HEK293 (cell line): ENCODE results near the gene PRPH.
A peak's percentile ranks its signal among the peaks of the same experiment; 100 is the strongest.

Source experiments
- GLI4 ChIP-seq: fragments of 450-650 bp; formaldehyde crosslinking; IDR thresholded peaks from 2 replicates; pipeline ENCODE4 v1.5.1; 2016; ENCODE audit warnings: missing biosample characterization, missing genetic modification characterization
- GLIS1 ChIP-seq: fragments of 450-650 bp; formaldehyde crosslinking; IDR thresholded peaks from 2 replicates; pipeline ENCODE4 v1.5.1; 2016; ENCODE audit warnings: missing biosample characterization, missing genetic modification characterization
- OSR2 ChIP-seq: fragments of 450-650 bp; formaldehyde crosslinking; IDR thresholded peaks from 2 replicates; pipeline ENCODE4 v1.5.1; 2016; ENCODE audit warnings: missing biosample characterization, missing genetic modification characterization
- PBX3 ChIP-seq: sonication (generic); formaldehyde crosslinking; IDR thresholded peaks from 2 replicates; pipeline ENCODE4 v1.8.1; 2022; ENCODE audit warnings: mild to moderate bottlenecking, moderate library complexity, missing genetic modification reagents
- PRDM1 ChIP-seq: fragments of 450-650 bp; formaldehyde crosslinking; IDR thresholded peaks from 2 replicates; pipeline ENCODE4; 2016; ENCODE audit warnings: missing biosample characterization, missing genetic modification characterization
- SCRT2 ChIP-seq: fragments of 450-650 bp; formaldehyde crosslinking; IDR thresholded peaks from 2 replicates; pipeline ENCODE4 v1.5.1; 2016; ENCODE audit warnings: missing biosample characterization, missing genetic modification characterization
- WT1 ChIP-seq: fragments of 450-650 bp; formaldehyde crosslinking; IDR thresholded peaks from 2 replicates; pipeline ENCODE4 v1.5.1; 2016; ENCODE audit warnings: missing biosample characterization, missing genetic modification characterization
- ZBTB20 ChIP-seq: fragments of 450-650 bp; formaldehyde crosslinking; IDR thresholded peaks from 2 replicates; pipeline ENCODE4 v1.5.1; 2016; ENCODE audit warnings: missing biosample characterization, missing genetic modification characterization
- ZBTB26 ChIP-seq: fragments of 450-650 bp; formaldehyde crosslinking; optimal IDR thresholded peaks from 2 replicates; pipeline ENCODE3; 2016; ENCODE audit warnings: missing biosample characterization, mild to moderate bottlenecking, missing genetic modification characterization
- ZBTB49 ChIP-seq: fragments of 450-650 bp; formaldehyde crosslinking; IDR thresholded peaks from 2 replicates; pipeline ENCODE4 v1.5.1; 2016; ENCODE audit warnings: missing biosample characterization, missing genetic modification characterization, low read depth
- ZFP3 ChIP-seq: fragments of 450-650 bp; formaldehyde crosslinking; IDR thresholded peaks from 2 replicates; pipeline ENCODE4 v1.5.1; 2016; ENCODE audit warnings: low read depth, missing biosample characterization, missing genetic modification characterization
- ZNF132 ChIP-seq: fragments of 450-650 bp; formaldehyde crosslinking; IDR thresholded peaks from 2 replicates; pipeline ENCODE4 v1.5.1; 2017; ENCODE audit warnings: missing biosample characterization, missing genetic modification characterization, borderline replicate concordance
- ZNF133 ChIP-seq: fragments of 450-650 bp; formaldehyde crosslinking; IDR thresholded peaks from 2 replicates; pipeline ENCODE4 v1.5.1; 2016; ENCODE audit warnings: missing biosample characterization, missing genetic modification characterization
- ZNF148 ChIP-seq: fragments of 450-650 bp; formaldehyde crosslinking; IDR thresholded peaks from 2 replicates; pipeline ENCODE4 v1.5.0; 2017; ENCODE audit warnings: missing biosample characterization, missing genetic modification characterization, borderline replicate concordance
- ZNF18 ChIP-seq: fragments of 450-650 bp; formaldehyde crosslinking; IDR thresholded peaks from 2 replicates; pipeline ENCODE4 v1.5.1; 2016; ENCODE audit warnings: missing biosample characterization, missing genetic modification characterization
- ZNF184 ChIP-seq: fragments of 450-650 bp; IDR thresholded peaks from 2 replicates; pipeline ENCODE4 v1.5.1; 2018; ENCODE audit warnings: missing biosample characterization, mild to moderate bottlenecking, missing genetic modification characterization
- ZNF202 ChIP-seq: fragments of 450-650 bp; formaldehyde crosslinking; IDR thresholded peaks from 2 replicates; pipeline ENCODE4 v1.5.1; 2016; ENCODE audit warnings: missing biosample characterization, missing genetic modification characterization, borderline replicate concordance
- ZNF214 ChIP-seq: fragments of 450-650 bp; formaldehyde crosslinking; IDR thresholded peaks from 2 replicates; pipeline ENCODE4 v1.5.1; 2017; ENCODE audit warnings: missing biosample characterization, mild to moderate bottlenecking, missing genetic modification characterization, borderline replicate concordance
- ZNF37A ChIP-seq: fragments of 450-650 bp; IDR thresholded peaks from 2 replicates; pipeline ENCODE4 v1.5.1; 2018; ENCODE audit warnings: missing biosample characterization, missing genetic modification characterization
- ZNF423 ChIP-seq: fragments of 450-650 bp; formaldehyde crosslinking; IDR thresholded peaks from 2 replicates; pipeline ENCODE4 v1.5.1; 2016; ENCODE audit warnings: missing biosample characterization, missing genetic modification characterization
- ZNF529 ChIP-seq: fragments of 450-650 bp; formaldehyde crosslinking; IDR thresholded peaks from 2 replicates; pipeline ENCODE4 v1.5.1; 2017; ENCODE audit warnings: missing genetic modification characterization, missing biosample characterization; ENCODE audit not compliant: insufficient replicate concordance
- ZNF548 ChIP-seq: fragments of 450-650 bp; formaldehyde crosslinking; IDR thresholded peaks from 2 replicates; pipeline ENCODE4 v1.5.1; 2016; ENCODE audit warnings: missing biosample characterization, missing genetic modification characterization
- ZNF585B ChIP-seq: fragments of 450-650 bp; formaldehyde crosslinking; IDR thresholded peaks from 2 replicates; pipeline ENCODE4 v1.5.1; 2016; ENCODE audit warnings: missing biosample characterization, missing genetic modification characterization
- ZNF645 ChIP-seq: fragments of 450-650 bp; formaldehyde crosslinking; IDR thresholded peaks from 2 replicates; pipeline ENCODE4; 2016; ENCODE audit warnings: missing biosample characterization, missing genetic modification characterization
- ZNF677 ChIP-seq: fragments of 450-650 bp; IDR thresholded peaks from 2 replicates; pipeline ENCODE4 v1.5.0; 2018; ENCODE audit warnings: missing biosample characterization, mild to moderate bottlenecking, missing genetic modification characterization, moderate library complexity
- ZNF76 ChIP-seq: fragments of 450-650 bp; formaldehyde crosslinking; IDR thresholded peaks from 2 replicates; pipeline ENCODE4; 2016; ENCODE audit warnings: low read depth, missing biosample characterization, missing genetic modification characterization, borderline replicate concordance
- ZSCAN23 ChIP-seq: fragments of 450-650 bp; formaldehyde crosslinking; IDR thresholded peaks from 2 replicates; pipeline ENCODE4 v1.5.1; 2016; ENCODE audit warnings: missing biosample characterization, missing genetic modification characterization
- ZSCAN4 ChIP-seq: fragments of 450-650 bp; formaldehyde crosslinking; IDR thresholded peaks from 2 replicates; pipeline ENCODE4 v1.5.1; 2017; ENCODE audit warnings: missing biosample characterization, missing genetic modification characterization
- ZXDB ChIP-seq: fragments of 450-650 bp; formaldehyde crosslinking; IDR thresholded peaks from 2 replicates; pipeline ENCODE4 v1.5.1; 2016; ENCODE audit warnings: missing biosample characterization, missing genetic modification characterization

PRPH gene

GRCh38 chr12:49296034-49296835, 1.3 kb downstream of the PRPH start (continued):
- no peak for TF ChIP-seq ZNF148
- TF ChIP-seq ZFP3 (tag by site-specific recombination) = no peak
- peak; percentile 43; the same call in 1 of the 2 replicates for TF ChIP-seq ZNF76 (tag by site-specific recombination)
- TF ChIP-seq ZXDB (tag by site-specific recombination) = peak; percentile 27; the same call in 1 of the 2 replicates
- peak; percentile 100 for TF ChIP-seq SCRT2 (tag by site-specific recombination)
- no peak for TF ChIP-seq ZNF132 (tag by site-specific recombination)
- no peak for TF ChIP-seq GLIS1 (tag by site-specific recombination)
- TF ChIP-seq ZNF37A = no peak
- TF ChIP-seq ZSCAN4 (tag by site-specific recombination) = no peak
- no peak for TF ChIP-seq ZBTB20 (tag by site-specific recombination)
- no peak for TF ChIP-seq ZBTB26 (tag by site-specific recombination)
- no peak for TF ChIP-seq PBX3 (CRISPR knock-in tag)
- no peak for TF ChIP-seq ZNF214
- TF ChIP-seq ZSCAN23 (tag by site-specific recombination) = no peak
- TF ChIP-seq ZNF133 = no peak; the same call in 1 of the 2 replicates
- no peak for TF ChIP-seq ZNF677 (tag by site-specific recombination)
- TF ChIP-seq GLI4 (tag by site-specific recombination) = 0 out of 2 replicates have a peak, but pooled peaks have one; percentile 2
- TF ChIP-seq ZNF548 (tag by site-specific recombination) = no peak
- no peak for TF ChIP-seq ZNF202 (tag by site-specific recombination)
- TF ChIP-seq ZNF423 (tag by site-specific recombination) = no peak
- no peak for TF ChIP-seq ZNF645 (tag by site-specific recombination)
- no peak for TF ChIP-seq PRDM1 (tag by site-specific recombination)
- TF ChIP-seq OSR2 (tag by site-specific recombination) = no peak
- no peak for TF ChIP-seq ZNF184 (tag by site-specific recombination)
- no peak for TF ChIP-seq ZNF18 (tag by site-specific recombination)
- no peak for TF ChIP-seq ZBTB49
- no peak for TF ChIP-seq ZNF585B (tag by site-specific recombination)
- peak; percentile 33; the same call in 1 of the 2 replicates for TF ChIP-seq WT1
- TF ChIP-seq ZNF529 (tag by site-specific recombination) = no peak
